Endothelial cell of umbilical vein (primary cell): ENCODE data around the gene NAA10. TPM values are rescaled to one million over a fixed set of nuclear protein-coding genes. Genes with fewer than 3 reads are reported as not detected.

Source experiments
- BruUV-seq: library from RNA; stranded (reverse); fragments of 400-500 nt; replicated peaks from 2 replicates; lab custom pipeline; 2021; lab: Mats Ljungman, UMichigan
- CTCF ChIA-PET: fragments of 300-600, 350-600 bp; sonication (Branson Sonifier 250); formaldehyde crosslinking; loops from one replicate; lab custom pipeline; 2021; ENCODE audit warnings: antibody characterized with exemption, inconsistent platforms; lab: Charles Lee
- POLR2A ChIA-PET: fragments of 300-600, 350-600 bp; sonication (Branson Sonifier 250); formaldehyde crosslinking; loops from one replicate; lab custom pipeline; 2021; ENCODE audit warnings: antibody characterized with exemption, inconsistent platforms; lab: Charles Lee
- DNase-seq: peaks from one replicate; pipeline ENCODE4 v3.0.0-alpha.2; 2011; ENCODE audit warnings: low read depth, low spot score
- FAIRE-seq: peaks from 2 replicates; lab custom pipeline; 2011; peaks lifted over from hg19 to GRCh38; lab: Jason Lieb, UNC
- H2AFZ ChIP-seq: 2 replicates; pipeline ENCODE4 v1.6.0; 2012; ENCODE audit warnings: low read depth, low read length, control low read depth, inconsistent platforms
- H3K27ac ChIP-seq: 2 replicates; pipeline ENCODE4 v1.5.1; 2011; ENCODE audit warnings: low read depth, mild to moderate bottlenecking, control low read depth, low read length, moderate library complexity; ENCODE audit not compliant: insufficient read depth
- H3K27me3 ChIP-seq, 2 experiments: 2 replicates each; pipeline versions ENCODE4 v1.6.0 to v1.6.1; 2011; ENCODE audit warnings: low read length in 2 of 2, mixed read lengths in 1 of 2; ENCODE audit not compliant: control insufficient read depth in 2 of 2, insufficient read depth in 2 of 2
- H3K36me3 ChIP-seq, 2 experiments: 2 replicates in 1 of 2; 3 replicates in 1 of 2; pipeline ENCODE4 v1.5.1; 2011; ENCODE audit warnings: low read length in 2 of 2, mild to moderate bottlenecking in 1 of 2, moderate library complexity in 1 of 2; ENCODE audit not compliant: control insufficient read depth in 2 of 2, insufficient read depth in 2 of 2; ENCODE audit errors: extremely low read depth in 1 of 2
- H3K4me1 ChIP-seq: 3 replicates; pipeline ENCODE4 v1.5.1; 2011; ENCODE audit warnings: mild to moderate bottlenecking, low read length; ENCODE audit not compliant: control insufficient read depth, insufficient read depth; ENCODE audit errors: extremely low read depth
- H3K4me2 ChIP-seq: 2 replicates; pipeline ENCODE4 v1.6.1; 2011; ENCODE audit warnings: low read length, control low read depth, mixed read lengths; ENCODE audit not compliant: insufficient read depth
- H3K4me3 ChIP-seq, 3 experiments: fragments of 200-600 bp in 1 of 3; sonication (generic), shearing (Covaris generic) in 1 of 3; replicated peaks in 1 of 3; 2 replicates each; pipeline ENCODE4 v1.5.1; 2011 to 2016; ENCODE audit warnings: control low read depth in 3 of 3, low read length in 3 of 3, mild to moderate bottlenecking in 2 of 3, inconsistent platforms in 1 of 3, low read depth in 1 of 3, moderate library complexity in 1 of 3; ENCODE audit not compliant: insufficient read depth in 1 of 3
- H3K79me2 ChIP-seq: 2 replicates; pipeline ENCODE4 v1.6.0; 2012; ENCODE audit warnings: low read length, inconsistent platforms; ENCODE audit not compliant: control insufficient read depth, insufficient read depth
- H3K9ac ChIP-seq: replicated peaks from 2 replicates; pipeline ENCODE3; 2011; ENCODE audit warnings: low read length, control low read depth; ENCODE audit not compliant: insufficient read depth; ENCODE audit errors: extremely low read depth
- H3K9me1 ChIP-seq: replicated peaks from 3 replicates; pipeline ENCODE4 v1.6.0; 2011; ENCODE audit warnings: mild to moderate bottlenecking, low read length; ENCODE audit not compliant: control insufficient read depth, insufficient read depth; ENCODE audit errors: extremely low read depth
- H3K9me3 ChIP-seq: replicated peaks from 2 replicates; pipeline ENCODE4 v1.5.1; 2012; ENCODE audit warnings: low read length, inconsistent platforms; ENCODE audit not compliant: control insufficient read depth, insufficient read depth
- H4K20me1 ChIP-seq: replicated peaks from 2 replicates; pipeline ENCODE3; 2011; ENCODE audit warnings: mild to moderate bottlenecking, low read length; ENCODE audit not compliant: control insufficient read depth, insufficient read depth; ENCODE audit errors: extremely low read depth
- CTCF ChIP-seq, 2 donors: IDR thresholded peaks; 1 replicate in 1 of 2; 2 replicates in 1 of 2; pipeline ENCODE4 v1.5.1; 2011; ENCODE audit warnings: low read length in 2 of 2, mild to moderate bottlenecking in 2 of 2, moderate library complexity in 2 of 2, control low read depth in 1 of 2, inconsistent platforms in 1 of 2, low read depth in 1 of 2; ENCODE audit not compliant: insufficient read depth in 1 of 2; ENCODE audit errors: extremely low read depth in 1 of 2
- EZH2 ChIP-seq: IDR thresholded peaks from 2 replicates; pipeline ENCODE4 v1.6.1; 2012; ENCODE audit warnings: borderline replicate concordance, low read depth, mild to moderate bottlenecking, moderate library complexity, low read length, inconsistent platforms; ENCODE audit not compliant: severe bottlenecking
- GATA2 ChIP-seq: IDR thresholded peaks from 2 replicates; pipeline ENCODE4 v1.7.0; 2011; ENCODE audit warnings: low read depth, mild to moderate bottlenecking, moderate library complexity, mixed read lengths, low read length; ENCODE audit not compliant: insufficient read length, insufficient read depth
- JUN ChIP-seq: IDR thresholded peaks from 2 replicates; pipeline ENCODE4 v1.6.1; 2011; ENCODE audit warnings: borderline replicate concordance, low read depth; ENCODE audit not compliant: insufficient read length, insufficient read depth
- MAX ChIP-seq: IDR thresholded peaks from 2 replicates; pipeline ENCODE4 v1.6.1; 2011; ENCODE audit not compliant: insufficient read depth, insufficient read length
- POLR2AphosphoS5 ChIP-seq: IDR thresholded peaks from 2 replicates; pipeline ENCODE4 v1.6.1; 2012; ENCODE audit warnings: low read depth, mild to moderate bottlenecking, control low read depth, low read length, moderate library complexity; ENCODE audit not compliant: insufficient read depth
- dilution Hi-C: fragments of 300-500 bp; cut with MboI; formaldehyde crosslinking; loops from one replicate; pipeline ENCODE4 v1.15.0; 2019; ENCODE audit warnings: low sequenced_read_pairs; ENCODE audit not compliant: extremely low pct_ligation_motif_present
- intact Hi-C: fragments of 100-400 bp; cut with micrococcal nuclease; formaldehyde crosslinking; loops from one replicate; pipeline ENCODE4 v1.10.0; 2022
- polyA plus RNA-seq, 4 experiments: library from polyadenylated mRNA; depleted of rRNA in 3 of 4; stranded (reverse) in 3 of 4; unstranded in 1 of 4; fragments of >200 nt; gene quantifications; 2 replicates each; pipeline versions ENCODE4 v1.2.1 to v1.2.3, GENCODE V29; 2011 to 2012; ENCODE audit warnings: missing spikeins in 1 of 4
- total RNA-seq: library from RNA; stranded (reverse); gene quantifications from 2 replicates; pipeline ENCODE4 v1.2.3, GENCODE V29; 2021

NAA10 gene
- total and polyA plus RNA-seq, 2 donors (not counting 3 experiments of a cell fraction or from before 2014, with no cell fraction given) = 141 to 144 TPM

- peaks cover 30% of the 10 kb centered on the region for H3K4me1 ChIP-seq
- H3K4me2 ChIP-seq = no peak overlapping the region
- no peaks in the 10 kb centered on the region for H3K9me3 ChIP-seq
- peaks cover 9% of the 10 kb centered on the region for H3K79me2 ChIP-seq
- H3K4me3 ChIP-seq = no peak overlapping the region
- FAIRE-seq = no peak
- ChIA-PET CTCF (interaction anchor here (9.4 kb wide), 1 partner anchor 28 kb away, joined by 253 read pairs; the partner anchor contains the start of gene ARHGAP4), POLR2A (no interaction called here)
- dilution Hi-C loops = no loop called here
- H3K27ac ChIP-seq = no peak overlapping the region
- no TSS peak for BruUV-seq
- no peaks in the 10 kb centered on the region for H4K20me1 ChIP-seq
- intact Hi-C loops = loop anchor here (1.0 to 2.0 kb wide), 2 partner anchors 16 to 188 kb away; partner anchors contain the start of gene PLXNB3
- peaks cover 21 to 53% of the 10 kb centered on the region in 2 experiments for H3K36me3 ChIP-seq
- no peak overlapping the region for H3K9ac ChIP-seq
- no peak for TF ChIP-seq MAX
- TF ChIP-seq GATA2 = no peak
- TF ChIP-seq EZH2 = no peak
- no peaks in the 10 kb centered on the region for H3K9me1 ChIP-seq
- no peak for DNase-seq
- no peaks in the 10 kb centered on the region for H3K27me3 ChIP-seq
- H2AFZ ChIP-seq = no peak overlapping the region
These were observed 17.7 kb upstream of the NAA10 start for GRCh38 chrX:153952373-153953026.

GRCh38 chrX:153951683-153952372 is 17.0 kb upstream of the NAA10 start:
- DNase-seq = no peak
- Histone ChIP-seq H4K20me1 (no peaks in the 10 kb centered on the region), H3K4me2 (no peak overlapping the region), H3K4me3 (no peak overlapping the region), H3K4me1 (peaks cover 31% of the 10 kb centered on the region), H3K27ac (no peak overlapping the region), H3K9ac (no peak overlapping the region), H3K9me1 (no peaks in the 10 kb centered on the region), H3K27me3 (no peaks in the 10 kb centered on the region), H2AFZ (no peak overlapping the region), H3K36me3 (peaks cover 19 to 46% of the 10 kb centered on the region in 2 experiments), H3K79me2 (peaks cover 9% of the 10 kb centered on the region), H3K9me3 (no peaks in the 10 kb centered on the region)
- FAIRE-seq = no peak
- POLR2A ChIA-PET = no interaction called here
- TF ChIP-seq POLR2AphosphoS5 (no peak), JUN (no peak), MAX (no peak), CTCF (IDR thresholded peaks at IDR 0.05; ENCODE audit: extremely low read depth in 1 of 2, insufficient read depth in 1 of 2, low read depth in 1 of 2, low read length in 2 of 2) (no peak), EZH2 (no peak)
- no TSS peak for BruUV-seq
- intact Hi-C loops (loop anchor here (2.0 kb wide), 1 partner anchor 17 kb away; no protein-coding TSS in a partner anchor), dilution Hi-C loops (no loop called here)
- CTCF ChIA-PET = interaction anchor here (5.0 to 9.4 kb wide), 2 partner anchors 27 to 187 kb away, joined by 68 to 253 read pairs; partner anchors contain the start of genes ARHGAP4 and PLXNB3
